ENCODE measurements around the gene ADAM12.

DNA sequence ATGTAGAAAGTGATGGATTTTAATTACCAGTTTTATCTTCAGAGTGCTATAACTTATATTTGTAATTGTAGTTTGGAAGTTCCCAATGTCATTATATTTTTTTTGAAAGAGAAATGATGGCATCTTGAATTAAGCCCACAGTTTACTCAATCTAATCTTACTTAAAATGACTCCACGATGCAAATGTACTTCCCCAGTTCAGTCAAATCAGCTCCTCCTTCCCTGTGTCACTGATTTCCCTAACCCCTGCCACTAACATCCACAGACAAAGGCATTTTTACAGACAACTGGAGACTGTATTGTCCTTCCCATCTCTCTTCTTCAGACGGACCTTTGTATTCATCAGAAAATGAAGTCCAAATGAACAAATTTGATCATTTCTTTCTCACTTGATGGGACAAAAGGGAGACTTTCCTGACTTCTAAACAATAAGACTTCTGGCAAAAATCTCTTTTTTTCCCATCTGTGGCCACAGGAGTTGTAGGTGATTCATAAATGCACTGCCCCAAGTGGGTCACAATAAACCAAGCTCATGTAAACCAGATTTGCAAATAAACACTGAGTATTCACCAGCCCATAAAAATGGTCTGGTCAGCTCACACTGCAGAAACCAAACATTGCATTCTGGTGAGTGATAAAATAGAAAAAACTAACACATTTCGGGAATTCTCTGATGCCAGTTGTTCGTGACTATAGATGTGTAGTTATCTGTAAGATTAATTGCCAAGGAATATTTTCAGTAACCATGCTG, 329.0 kb downstream of the ADAM12 start:
- TF ChIP-seq POLR2A (IDR thresholded peaks at IDR 0.05): no peak
- TF ChIP-seq, protein P1, sequence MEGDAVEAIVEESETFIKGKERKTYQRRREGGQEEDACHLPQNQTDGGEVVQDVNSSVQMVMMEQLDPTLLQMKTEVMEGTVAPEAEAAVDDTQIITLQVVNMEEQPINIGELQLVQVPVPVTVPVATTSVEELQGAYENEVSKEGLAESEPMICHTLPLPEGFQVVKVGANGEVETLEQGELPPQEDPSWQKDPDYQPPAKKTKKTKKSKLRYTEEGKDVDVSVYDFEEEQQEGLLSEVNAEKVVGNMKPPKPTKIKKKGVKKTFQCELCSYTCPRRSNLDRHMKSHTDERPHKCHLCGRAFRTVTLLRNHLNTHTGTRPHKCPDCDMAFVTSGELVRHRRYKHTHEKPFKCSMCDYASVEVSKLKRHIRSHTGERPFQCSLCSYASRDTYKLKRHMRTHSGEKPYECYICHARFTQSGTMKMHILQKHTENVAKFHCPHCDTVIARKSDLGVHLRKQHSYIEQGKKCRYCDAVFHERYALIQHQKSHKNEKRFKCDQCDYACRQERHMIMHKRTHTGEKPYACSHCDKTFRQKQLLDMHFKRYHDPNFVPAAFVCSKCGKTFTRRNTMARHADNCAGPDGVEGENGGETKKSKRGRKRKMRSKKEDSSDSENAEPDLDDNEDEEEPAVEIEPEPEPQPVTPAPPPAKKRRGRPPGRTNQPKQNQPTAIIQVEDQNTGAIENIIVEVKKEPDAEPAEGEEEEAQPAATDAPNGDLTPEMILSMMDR (IDR thresholded peaks at IDR 0.05): no peak
